Islet of Langerhans (tissue), 1 donor: ENCODE measurements around the gene APOB.

Experiments
- FAIRE-seq: peaks from one replicate; lab custom pipeline; 2011; peaks lifted over from hg19 to GRCh38; lab: Jason Lieb, UNC

The APOB gene

DNA sequence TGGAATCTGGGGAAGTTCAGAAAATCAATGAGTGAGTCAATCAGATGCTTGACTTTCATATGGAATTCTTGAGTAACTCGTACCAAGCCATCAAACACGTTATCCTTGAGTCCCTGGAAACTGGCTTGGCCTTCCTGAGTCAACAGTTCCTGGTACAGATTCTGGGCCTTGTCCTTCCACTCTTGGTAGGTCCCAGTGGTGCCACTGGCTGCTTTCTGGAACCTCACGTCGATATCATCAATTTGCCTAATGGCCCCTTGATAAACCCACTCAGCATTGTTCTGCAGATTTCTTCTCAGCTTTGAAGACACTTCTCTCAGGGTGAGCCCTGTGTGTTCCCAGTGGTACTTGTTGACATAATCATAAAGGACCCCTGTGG is 41.1 kb downstream of the APOB start:
- no peak for FAIRE-seq

- no peak for FAIRE-seq
Measured at GRCh38 chr2:21001988-21002813, 41.7 kb downstream of the APOB start.

GRCh38 chr2:21001225-21001946 is 42.5 kb downstream of the APOB start:
- no peak for FAIRE-seq

GRCh38 chr2:20999906-21000645 is 43.8 kb downstream of the APOB start:
- FAIRE-seq: no peak

DNA sequence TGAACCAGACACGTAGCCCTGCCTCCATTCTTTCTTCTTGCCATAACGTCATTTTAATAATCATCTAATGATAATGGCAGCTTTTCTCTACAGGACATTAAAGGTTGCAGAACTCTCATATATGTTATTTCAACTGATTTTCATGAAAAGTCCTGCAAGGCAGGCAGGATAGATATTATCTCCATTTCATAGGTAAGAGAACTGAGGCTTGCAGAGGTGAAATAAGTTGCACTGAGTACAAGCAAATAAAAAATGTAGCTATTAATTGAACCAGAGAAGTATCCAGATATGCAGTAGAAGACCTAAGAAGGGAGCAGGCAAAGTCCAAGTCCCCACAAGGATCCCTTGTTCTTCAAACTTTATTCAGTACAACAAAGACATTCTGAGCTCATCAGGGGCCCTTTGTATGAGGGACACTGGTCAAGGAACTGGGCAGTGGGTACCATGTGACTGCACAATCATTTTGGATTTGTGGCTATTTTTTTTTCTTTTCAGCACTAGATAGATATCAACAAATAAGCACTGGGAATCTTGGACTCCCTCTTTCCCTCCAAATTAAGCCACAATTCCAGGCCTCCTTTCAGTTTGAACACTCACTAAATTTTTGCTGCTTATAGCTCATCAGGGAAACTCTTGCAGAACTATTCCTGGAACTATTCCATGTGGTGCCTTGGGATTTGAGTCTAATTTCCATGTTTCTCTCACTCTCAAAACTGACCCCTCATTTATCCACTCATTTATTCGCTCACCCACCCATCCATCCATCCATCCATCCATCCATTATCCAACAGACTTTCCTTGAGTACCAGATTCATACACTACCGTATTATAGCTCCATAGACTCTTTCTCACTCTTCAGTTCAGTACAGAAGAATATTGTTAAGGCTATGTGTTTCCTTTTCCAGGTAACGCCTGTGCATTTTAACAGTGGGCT is 44.6 kb downstream of the APOB start:
- FAIRE-seq: no peak

- no peak for FAIRE-seq
Measured at GRCh38 chr2:20997953-20998722, 45.7 kb downstream of the APOB start.

- no peak for FAIRE-seq
Measured at GRCh38 chr2:20994130-20994529, 49.7 kb downstream of the APOB start.

DNA sequence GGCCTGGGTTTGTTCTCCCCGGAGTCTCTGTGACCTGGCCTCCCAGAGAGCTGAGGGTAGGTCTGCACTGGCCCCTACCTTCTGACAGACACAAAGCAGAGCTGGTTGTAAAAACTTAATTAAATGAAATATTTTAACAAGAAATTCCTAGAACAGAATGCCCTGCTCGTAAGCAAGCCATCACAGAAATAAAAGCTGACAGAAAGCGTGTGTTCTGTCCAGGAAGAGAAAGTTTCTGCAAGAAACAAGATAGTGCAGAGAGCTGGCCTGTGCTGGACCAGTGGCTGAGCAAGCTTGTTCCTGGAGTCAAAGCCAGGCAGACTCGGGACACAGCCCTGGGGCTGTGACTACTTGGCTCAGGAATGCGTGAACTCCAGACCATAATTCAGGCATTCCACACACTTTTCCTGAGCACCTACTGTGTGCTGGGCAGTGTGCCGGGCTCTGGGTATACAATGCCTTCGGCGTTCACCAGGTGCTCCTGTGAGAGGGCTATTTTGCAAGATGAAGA is 51.6 kb downstream of the APOB start:
- FAIRE-seq: no peak

DNA sequence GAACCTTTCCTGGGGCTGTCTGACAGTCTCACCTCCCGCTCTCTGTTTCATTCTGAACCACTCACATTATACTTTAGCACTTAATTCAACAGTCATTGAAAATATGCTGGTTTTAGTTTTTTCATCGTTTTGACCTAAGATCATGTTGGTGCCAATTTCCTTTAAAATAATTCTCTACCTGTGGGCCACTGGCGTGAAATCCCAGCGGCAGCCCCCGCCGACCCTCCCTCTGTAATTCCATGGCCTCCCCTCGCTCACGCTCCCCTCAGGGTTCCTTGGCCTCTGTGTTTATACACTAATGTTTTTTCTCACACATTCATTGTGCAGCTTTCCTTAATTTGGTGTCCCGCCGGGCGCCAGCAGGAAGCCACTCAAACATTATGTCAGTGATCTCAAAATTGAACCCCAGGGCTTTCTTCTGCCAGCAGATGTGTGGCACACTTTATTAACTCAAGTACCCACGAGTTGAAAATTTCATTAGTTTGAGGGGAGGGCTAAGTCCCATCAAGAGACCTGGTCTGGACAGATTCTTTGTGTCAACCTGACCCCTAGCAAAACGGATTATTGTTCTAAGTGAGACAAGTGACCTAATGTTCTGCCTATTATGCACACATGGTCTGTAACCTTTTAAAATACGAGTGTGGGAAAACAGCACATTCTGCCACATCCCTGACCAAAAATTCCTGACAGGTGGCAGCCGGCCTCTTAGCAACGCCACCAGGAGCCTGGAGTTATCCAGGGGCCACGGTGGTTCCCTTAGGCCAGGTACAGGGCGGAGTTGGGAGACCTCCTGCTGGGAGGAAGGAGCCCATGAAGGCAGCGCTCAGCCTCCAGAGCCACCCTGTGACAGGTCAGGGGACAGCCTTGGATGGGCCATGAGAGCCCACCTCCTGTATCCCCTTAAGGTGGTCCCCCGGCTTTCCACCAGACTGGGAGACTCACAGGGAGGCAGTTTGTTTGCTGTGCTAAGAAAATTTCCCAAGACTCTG is 53.1 kb downstream of the APOB start:
- FAIRE-seq: no peak

GRCh38 chr2:20989404-20989803 is 54.5 kb downstream of the APOB start:
- FAIRE-seq: no peak

GRCh38 chr2:20988905-20989304 is 55.0 kb downstream of the APOB start:
- no peak for FAIRE-seq

DNA sequence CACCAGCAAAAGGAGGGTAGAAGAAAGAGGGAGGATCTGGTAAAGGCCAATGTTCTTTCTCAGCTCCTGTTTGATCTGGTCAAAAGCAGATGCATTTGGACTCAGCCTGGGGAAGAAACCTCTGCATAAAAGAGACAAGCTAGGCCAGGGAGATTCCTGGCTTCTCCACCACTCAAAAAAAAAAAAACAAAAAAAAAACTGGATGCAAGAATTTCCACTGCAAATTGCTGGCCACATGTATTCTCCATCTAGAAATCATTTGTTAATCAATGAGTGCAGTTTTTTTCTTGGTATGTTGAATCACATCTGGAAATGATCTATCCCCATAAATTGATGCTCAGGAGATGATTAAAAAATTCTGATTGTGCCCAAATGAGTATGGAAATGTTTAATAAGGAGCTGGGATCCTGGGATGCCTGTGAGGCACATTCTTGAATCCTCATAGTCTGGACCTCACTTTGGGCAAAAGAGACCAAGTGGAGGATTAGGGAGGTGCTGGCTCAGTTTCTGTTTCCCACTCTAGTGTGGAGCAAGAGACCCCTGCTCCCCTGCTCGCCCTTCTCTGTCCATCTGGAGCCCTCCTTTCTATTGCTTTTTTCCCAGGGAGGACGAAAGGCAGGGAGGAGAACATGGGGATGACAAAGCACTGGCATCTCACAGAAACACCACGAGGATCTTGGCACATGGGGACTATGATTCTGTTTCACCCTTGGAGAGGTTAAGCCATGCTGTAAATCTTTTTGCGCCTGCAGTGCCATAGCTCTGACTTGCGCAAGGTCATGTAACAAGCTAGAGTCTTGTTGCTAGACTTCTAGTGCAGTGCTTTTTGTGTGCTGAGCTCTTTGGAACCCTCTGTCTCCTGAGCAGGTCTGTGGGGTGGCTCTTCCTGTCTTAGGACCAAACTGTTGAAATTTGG is 57.6 kb downstream of the APOB start:
- no peak for FAIRE-seq

- no peak for FAIRE-seq
Measured at GRCh38 chr2:20985062-20985461, 58.8 kb downstream of the APOB start.

GRCh38 chr2:20984408-20984807 is 59.5 kb downstream of the APOB start:
- FAIRE-seq: no peak

GRCh38 chr2:20983844-20984243 is 60.0 kb downstream of the APOB start:
- FAIRE-seq: no peak

DNA sequence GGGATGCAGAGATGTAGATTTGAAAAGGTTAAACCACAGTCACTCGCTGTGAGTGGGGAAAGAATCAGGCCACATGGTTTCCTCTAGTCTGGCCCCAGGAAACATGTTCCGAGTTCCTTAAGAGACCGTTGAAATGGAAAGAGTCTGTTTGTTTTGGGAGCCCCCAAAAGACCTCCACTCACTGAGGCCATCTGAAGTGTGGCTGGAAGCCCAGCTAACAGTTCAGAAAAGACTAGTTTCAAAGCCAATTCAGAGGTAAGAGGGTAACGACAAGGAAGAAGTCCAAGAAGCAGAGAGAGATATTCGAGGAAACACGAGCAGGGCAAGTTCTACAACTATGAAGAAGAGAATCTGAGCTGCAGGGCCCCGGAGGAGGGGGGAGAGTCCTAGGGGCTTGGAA is 61.0 kb downstream of the APOB start:
- FAIRE-seq: no peak

GRCh38 chr2:20977520-20978180 is 66.2 kb downstream of the APOB start:
- FAIRE-seq: no peak

DNA sequence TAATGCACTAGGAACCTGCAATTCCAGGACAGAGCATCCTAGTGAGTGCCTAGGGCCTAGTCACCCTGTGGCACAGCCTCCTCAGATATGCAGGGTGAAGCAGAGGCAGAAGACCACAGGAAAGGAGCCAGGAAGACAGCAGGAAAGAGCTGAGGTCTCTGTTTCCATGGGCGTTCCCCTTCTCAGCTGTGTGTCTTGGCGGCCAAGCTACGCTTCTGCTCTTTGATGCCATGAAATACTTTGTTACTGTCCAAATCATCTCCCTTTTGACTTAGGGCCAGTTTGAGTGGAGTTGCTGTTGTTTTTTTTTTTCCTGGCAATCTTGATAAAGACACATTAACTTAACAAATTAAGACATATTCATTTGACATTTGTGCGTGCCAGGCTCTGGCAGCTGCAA is 67.3 kb downstream of the APOB start:
- FAIRE-seq: no peak
